AG10803 (cell line): ENCODE data around the gene PCDHB1.

Experiments used
- DNase-seq: peaks from one replicate; pipeline ENCODE4 v3.0.0; 2010; ENCODE audit warnings: low read depth
- H3K4me3 ChIP-seq: 2 replicates; pipeline ENCODE4 v1.5.1; 2011; ENCODE audit warnings: mild to moderate bottlenecking, low read length, control low read depth
- TF ChIP-seq, protein P1 (sequence below): conservative IDR thresholded peaks from 2 replicates; pipeline ENCODE4 v1.5.1; 2011; ENCODE audit warnings: mild to moderate bottlenecking, low read length, control low read depth, inconsistent platforms

Gene PCDHB1

GRCh38 chr5:141007791-141008190, 43.4 kb upstream of the PCDHB1 start:
- TF ChIP-seq, protein P1, sequence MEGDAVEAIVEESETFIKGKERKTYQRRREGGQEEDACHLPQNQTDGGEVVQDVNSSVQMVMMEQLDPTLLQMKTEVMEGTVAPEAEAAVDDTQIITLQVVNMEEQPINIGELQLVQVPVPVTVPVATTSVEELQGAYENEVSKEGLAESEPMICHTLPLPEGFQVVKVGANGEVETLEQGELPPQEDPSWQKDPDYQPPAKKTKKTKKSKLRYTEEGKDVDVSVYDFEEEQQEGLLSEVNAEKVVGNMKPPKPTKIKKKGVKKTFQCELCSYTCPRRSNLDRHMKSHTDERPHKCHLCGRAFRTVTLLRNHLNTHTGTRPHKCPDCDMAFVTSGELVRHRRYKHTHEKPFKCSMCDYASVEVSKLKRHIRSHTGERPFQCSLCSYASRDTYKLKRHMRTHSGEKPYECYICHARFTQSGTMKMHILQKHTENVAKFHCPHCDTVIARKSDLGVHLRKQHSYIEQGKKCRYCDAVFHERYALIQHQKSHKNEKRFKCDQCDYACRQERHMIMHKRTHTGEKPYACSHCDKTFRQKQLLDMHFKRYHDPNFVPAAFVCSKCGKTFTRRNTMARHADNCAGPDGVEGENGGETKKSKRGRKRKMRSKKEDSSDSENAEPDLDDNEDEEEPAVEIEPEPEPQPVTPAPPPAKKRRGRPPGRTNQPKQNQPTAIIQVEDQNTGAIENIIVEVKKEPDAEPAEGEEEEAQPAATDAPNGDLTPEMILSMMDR = no peak

GRCh38 chr5:141010047-141010793, 41.0 kb upstream of the PCDHB1 start:
- no peak overlapping the region for H3K4me3 ChIP-seq
- TF ChIP-seq, protein P1 = no peak
- DNase-seq = no peak

More at GRCh38 chr5:141007791-141008190, 43.4 kb upstream of the PCDHB1 start:
- no peak for DNase-seq
- no peak overlapping the region for H3K4me3 ChIP-seq

- TF ChIP-seq, protein P1 = no peak
- DNase-seq = no peak
- no peak overlapping the region for H3K4me3 ChIP-seq
Measured at GRCh38 chr5:141017943-141018342, 33.2 kb upstream of the PCDHB1 start.

DNA sequence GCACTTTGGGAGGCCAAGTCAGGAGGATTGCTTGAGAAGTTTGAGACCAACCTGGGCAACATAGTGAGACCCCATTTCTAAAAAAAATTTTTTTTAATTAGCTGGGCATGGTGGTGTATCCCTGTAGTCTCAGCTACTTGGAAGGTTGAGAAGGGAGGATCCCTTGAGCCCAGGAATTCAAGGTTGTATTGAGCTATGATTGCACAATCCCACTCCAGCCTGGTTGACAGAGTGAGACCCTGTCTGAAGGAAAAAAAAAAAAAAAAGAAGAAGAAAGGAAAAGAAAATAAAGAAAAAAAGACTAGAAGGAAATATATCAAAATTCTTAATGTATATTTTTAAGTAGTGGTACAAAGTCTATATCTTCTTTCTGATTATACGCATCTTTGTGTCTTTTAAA, 28.8 kb upstream of the PCDHB1 start:
- DNase-seq = no peak
- H3K4me3 ChIP-seq = no peak overlapping the region
- TF ChIP-seq, protein P1 = no peak

DNA sequence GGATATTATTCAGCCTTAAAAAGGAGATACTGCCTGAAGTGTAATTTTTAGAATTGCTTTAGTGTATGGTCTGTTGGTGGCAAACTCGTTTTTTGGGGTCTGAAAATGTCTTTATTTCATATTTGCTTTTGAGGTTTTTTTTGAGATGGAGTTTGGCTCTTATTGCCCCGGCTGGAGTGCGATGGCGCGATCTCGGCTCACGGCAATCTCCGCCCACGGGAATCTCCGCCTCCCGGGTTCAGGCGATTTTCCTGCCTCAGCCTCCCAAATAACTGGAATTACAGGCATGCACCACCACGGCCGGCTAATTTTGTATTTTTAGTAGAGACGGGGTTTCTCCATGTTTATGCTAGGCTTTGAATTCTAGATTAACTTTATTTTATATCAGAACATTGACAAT, 20.2 kb upstream of the PCDHB1 start:
- DNase-seq = no peak

GRCh38 chr5:141032626-141033025, 18.5 kb upstream of the PCDHB1 start:
- no peak overlapping the region for H3K4me3 ChIP-seq
- TF ChIP-seq, protein P1 = no peak
- no peak for DNase-seq

More for the DNA sequence above, 20.2 kb upstream of the PCDHB1 start:
- TF ChIP-seq, protein P1 = no peak
- H3K4me3 ChIP-seq = no peak overlapping the region

GRCh38 chr5:141039061-141039460, 12.1 kb upstream of the PCDHB1 start:
- DNase-seq = no peak
- no peak overlapping the region for H3K4me3 ChIP-seq
- TF ChIP-seq, protein P1 = no peak
